NOMO-1 treated with DMSO at 0.1 percent for 48 hours (cell line): ENCODE results near the gene GTF3C2.
A peak's percentile ranks its signal among the peaks of the same experiment; 100 is the strongest.
"Not testable (repeated sequence)": the region's sequence is repeated elsewhere in the genome, so short reads cannot be mapped to it uniquely, and the experiment has no call there.

Source experiments
- DNase-seq: peaks from one replicate; lab custom pipeline; 2025; ENCODE audit not compliant: unreplicated experiment; lab: John Stamatoyannopoulos, UW

GTF3C2 gene

GRCh38 chr2:27375513-27376099, 19.0 kb upstream of the GTF3C2 start:
- DNase-seq = no peak

- no peak for DNase-seq
These were observed 17.0 kb upstream of the GTF3C2 start for GRCh38 chr2:27373567-27373966.

GRCh38 chr2:27372937-27373336, 16.4 kb upstream of the GTF3C2 start:
- DNase-seq = no peak

- peak; percentile 94 for DNase-seq
These were observed 14.5 kb upstream of the GTF3C2 start for GRCh38 chr2:27370816-27371620.

- peak; percentile 98 for DNase-seq
These were observed 13.7 kb upstream of the GTF3C2 start, which contains the start of the genes EIF2B4 and SNX17 for GRCh38 chr2:27370026-27370815. TSS of gene EIF2B4 (minus strand) at chr2:27370338. CDS start at chr2:27370314, 24 bp downstream. TSS of gene SNX17 (plus strand) at chr2:27370616. CDS start at chr2:27370744, 128 bp downstream.

- no peak for DNase-seq
These were observed 13.0 kb upstream of the GTF3C2 start for GRCh38 chr2:27369471-27370025.

- DNase-seq = no peak
These were observed 7.4 kb upstream of the GTF3C2 start for GRCh38 chr2:27363933-27364332.

GRCh38 chr2:27362678-27363420, 6.3 kb upstream of the GTF3C2 start:
- DNase-seq = no peak

GRCh38 chr2:27356056-27356381, 545 bp downstream of the GTF3C2 start:
- peak; percentile 73 for DNase-seq

GRCh38 chr2:27354597-27354927, 2.0 kb downstream of the GTF3C2 start:
- DNase-seq = no peak

GRCh38 chr2:27353762-27354596, 2.6 kb downstream of the GTF3C2 start:
- DNase-seq = no peak

GRCh38 chr2:27353386-27353761, 3.2 kb downstream of the GTF3C2 start:
- DNase-seq = not testable (repeated sequence)

GRCh38 chr2:27351802-27352598, 4.6 kb downstream of the GTF3C2 start:
- no peak for DNase-seq

- no peak for DNase-seq
These were observed 6.4 kb downstream of the GTF3C2 start for GRCh38 chr2:27350106-27350693.

- DNase-seq = no peak
These were observed 8.9 kb downstream of the GTF3C2 start for GRCh38 chr2:27347641-27348040.

- DNase-seq = no peak
These were observed 20.4 kb downstream of the GTF3C2 start for GRCh38 chr2:27336173-27336572.

GRCh38 chr2:27335311-27335710, 21.3 kb downstream of the GTF3C2 start:
- DNase-seq = no peak

GRCh38 chr2:27324720-27325119, 31.8 kb downstream of the GTF3C2 start:
- DNase-seq = no peak
